Testis (tissue), 3 donors: ENCODE measurements around the gene EXOC7. TPM values are rescaled to one million over a fixed set of nuclear protein-coding genes. Genes with fewer than 3 reads are reported as not detected.

Experiments used
- DNase-seq: peaks from one replicate; pipeline ENCODE4 v3.0.0-alpha.2; 2019
- H3K27ac ChIP-seq, 2 donors: fragments of 200-600 bp; sonication (generic); one replicate each; pipeline ENCODE4 v1.5.1; 2019
- H3K27me3 ChIP-seq: fragments of 200-600 bp; sonication (generic); one replicate; pipeline ENCODE4 v1.5.1; 2019
- H3K36me3 ChIP-seq: fragments of 200-600 bp; sonication (generic); one replicate; pipeline ENCODE4 v1.5.1; 2017; ENCODE audit warnings: low read depth; ENCODE audit errors: missing control alignments
- H3K4me1 ChIP-seq: fragments of 200-600 bp; sonication (generic); one replicate; pipeline ENCODE4 v1.5.1; 2019
- H3K4me3 ChIP-seq, 2 donors: fragments of 200-600 bp; sonication (generic); one replicate each; pipeline ENCODE4 v1.5.1; 2017 to 2019
- H3K9me3 ChIP-seq: fragments of 200-600 bp; sonication (generic); one replicate; pipeline ENCODE4 v1.5.1; 2017
- CTCF ChIP-seq, 3 experiments: fragments of 450-650 bp in 2 of 3; fragments of 200-600 bp in 1 of 3; sonication (generic) in 1 of 3; IDR thresholded peaks; one replicate each; pipeline ENCODE4 v1.5.1; 2016 to 2019; ENCODE audit warnings: antibody characterized with exemption in 3 of 3, mild to moderate bottlenecking in 2 of 3, moderate library complexity in 1 of 3
- POLR2A ChIP-seq: fragments of 450-650 bp; IDR thresholded peaks from one replicate; pipeline ENCODE4 v1.6.1; 2017; ENCODE audit warnings: antibody characterized with exemption, mild to moderate bottlenecking, moderate library complexity
- WGBS, 2 donors: methylation state at CpG; one replicate each; pipeline ENCODE4 v1.1.5; 2018; 5-methylcytosine and 5-hydroxymethylcytosine counted together
- intact Hi-C: fragments of 100-400 bp; cut with DNase I; formaldehyde crosslinking; loops from one replicate; pipeline ENCODE4 v1.15.1; 2023; ENCODE audit warnings: low total_unique reads
- polyA plus RNA-seq: library from polyadenylated mRNA; stranded (reverse); fragments of 350-450 nt; fragmentation: Illumina TruSeq; extraction: RNeasy Lipid Tissue Mini Kit (QIAGEN cat#74804); gene quantifications from one replicate; pipeline ENCODE4 v1.2.3, GENCODE V29; 2014; ENCODE audit warnings: low read depth, low replicate concordance; ENCODE audit not compliant: insufficient read depth
- total RNA-seq, 2 donors: library from RNA; depleted of rRNA; stranded (reverse); fragments of >200 nt; gene quantifications; one replicate each; pipeline ENCODE4 v1.2.3, GENCODE V29; 2016

EXOC7 gene
- total and polyA plus RNA-seq, 3 donors from 2014 or later = 99.1 to 138 (median 138) TPM

- intact Hi-C loops = no loop called here
- Histone ChIP-seq H3K4me1 (peaks cover 16% of the 10 kb centered on the region), H3K4me3 (peak within 1 kb of the TSS; percentile 50 to 71), H3K27ac (peak within 1 kb of the TSS in 1 of 2 donors; percentile 44), H3K9me3 (no peaks in the 10 kb centered on the region), H3K36me3 (no peaks in the 10 kb centered on the region), H3K27me3 (no peaks in the 10 kb centered on the region)
- no peak for TF ChIP-seq POLR2A
- no peak for TF ChIP-seq CTCF (IDR thresholded peaks at IDR 0.05)
- WGBS, 2 donors = 4 to 8% methylated on average over 15 to 57 of the region's 59 CpGs
- peak; percentile 94 for DNase-seq
These were observed 37.8 kb upstream of the EXOC7 start, which contains the start of gene FOXJ1 for GRCh38 chr17:76141212-76142038. FOXJ1 (minus strand) TSS chr17:76141245; CDS start chr17:76140395, 850 bp downstream.

GRCh38 chr17:76140661-76141211, 37.1 kb upstream of the EXOC7 start:
- H3K36me3 ChIP-seq = no peaks in the 10 kb centered on the region
- intact Hi-C loops = no loop called here
- H3K27me3 ChIP-seq = no peaks in the 10 kb centered on the region

GRCh38 chr17:76139801-76140660, 36.4 kb upstream of the EXOC7 start:
- intact Hi-C loops = no loop called here
- H3K4me3 ChIP-seq = peak overlapping the region; percentile 50 to 71
- H3K27ac ChIP-seq = no peak overlapping the region
- no peaks in the 10 kb centered on the region for H3K36me3 ChIP-seq
- TF ChIP-seq CTCF (IDR thresholded peaks at IDR 0.05) (peak; percentile 12 to 22 (median 17)), POLR2A (no peak)
- 14% methylated on average over 38 of the region's 78 CpGs; no CpG with 5 or more reads in 1 of the 2 donors for WGBS, 2 donors
- H3K27me3 ChIP-seq = no peaks in the 10 kb centered on the region
- peak; percentile 74 for DNase-seq
- no peaks in the 10 kb centered on the region for H3K9me3 ChIP-seq
- peaks cover 11% of the 10 kb centered on the region for H3K4me1 ChIP-seq

More at GRCh38 chr17:76140661-76141211, 37.1 kb upstream of the EXOC7 start:
- H3K4me3 ChIP-seq = peak overlapping the region; percentile 50 to 71
- H3K9me3 ChIP-seq = no peaks in the 10 kb centered on the region
- peaks cover 14% of the 10 kb centered on the region for H3K4me1 ChIP-seq
- WGBS, 2 donors = 4% methylated on average over 17 to 22 of the region's 24 CpGs
- no peak for DNase-seq
- TF ChIP-seq POLR2A (no peak), CTCF (IDR thresholded peaks at IDR 0.05) (no peak)
- H3K27ac ChIP-seq = peak overlapping the region in 1 of 2 donors; percentile 44

- Histone ChIP-seq H3K27me3 (no peaks in the 10 kb centered on the region), H3K27ac (no peak overlapping the region), H3K36me3 (no peaks in the 10 kb centered on the region), H3K4me1 (peaks cover 11% of the 10 kb centered on the region), H3K9me3 (no peaks in the 10 kb centered on the region), H3K4me3 (peak overlapping the region; percentile 50 to 71)
- no peak for DNase-seq
- 66 to 68% methylated on average over 10 to 15 of the region's 15 CpGs for WGBS, 2 donors
- intact Hi-C loops = no loop called here
- TF ChIP-seq CTCF (IDR thresholded peaks at IDR 0.05) (no peak), POLR2A (no peak)
These were observed 35.5 kb upstream of the EXOC7 start for GRCh38 chr17:76138896-76139752.
